HG03097 (cell line): ENCODE results near the gene LRMDA.

Source experiments
- ATAC-seq: cut with Tn5 transposase; IDR thresholded peaks from one replicate; pipeline ENCODE4 v1.9.1; 2021; ENCODE audit not compliant: unreplicated experiment, low FRiP score

Gene LRMDA

DNA sequence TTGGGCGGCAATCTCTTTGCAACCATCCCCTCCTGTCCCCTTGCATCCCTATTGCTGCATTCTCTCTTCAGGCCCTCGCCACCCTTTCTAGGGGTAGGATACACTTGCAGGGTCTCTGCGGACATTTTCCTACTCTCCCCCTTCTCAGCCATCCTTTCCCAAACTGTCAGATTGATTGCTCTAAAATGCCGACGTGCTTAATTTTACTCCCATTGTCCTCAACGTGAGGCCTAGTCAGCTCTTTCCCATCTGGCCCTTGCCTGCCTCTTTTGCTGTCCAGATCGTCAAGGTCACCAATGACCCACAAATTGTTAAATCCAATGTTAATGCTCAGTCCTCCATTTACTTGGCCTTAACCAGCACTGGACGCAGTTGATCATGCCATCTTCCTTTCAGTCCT lies 12.7 kb upstream of the LRMDA start:
- no peak for ATAC-seq

GRCh38 chr10:75422913-75423312 lies 8.5 kb upstream of the LRMDA start:
- no peak for ATAC-seq

GRCh38 chr10:75424571-75424970 lies 6.9 kb upstream of the LRMDA start:
- no peak for ATAC-seq

DNA sequence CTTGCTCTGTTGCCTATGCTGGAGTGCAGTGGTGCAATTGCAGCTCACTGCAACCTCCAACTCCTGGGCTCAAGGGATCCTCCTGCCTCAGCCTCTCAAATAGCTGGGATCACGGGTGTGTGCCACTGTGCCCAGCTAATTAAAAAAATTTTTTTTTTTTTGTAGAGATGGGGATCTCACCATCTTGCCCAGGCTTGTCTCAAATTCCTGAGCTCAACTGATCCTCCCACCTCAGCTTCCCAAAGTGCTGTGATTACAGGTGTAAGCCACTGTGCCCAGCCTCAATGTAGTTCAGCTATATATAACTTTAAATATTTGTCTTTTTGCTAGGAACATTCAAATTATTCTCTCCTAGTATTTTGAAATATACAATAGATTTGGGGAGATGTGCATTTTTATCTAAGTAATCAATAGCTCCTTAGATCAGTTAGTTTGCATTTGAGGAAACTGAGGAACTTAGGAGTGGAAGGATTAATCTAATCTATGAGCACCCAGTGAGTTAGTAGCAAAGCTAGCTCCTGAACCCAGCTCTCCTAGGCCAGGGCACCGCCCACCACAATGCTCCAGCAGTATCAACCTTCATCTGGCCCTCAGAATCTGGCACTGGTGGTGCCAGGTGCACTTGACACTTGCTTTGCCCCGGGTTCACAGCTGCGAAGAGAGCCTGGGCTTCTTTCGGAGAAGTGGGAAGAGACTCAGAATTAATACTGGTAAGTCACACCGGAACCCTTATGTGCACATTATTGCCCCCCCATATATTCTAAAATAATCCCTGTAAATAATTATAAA lies 5.9 kb upstream of the LRMDA start:
- no peak for ATAC-seq

GRCh38 chr10:75426880-75427279 lies 4.5 kb upstream of the LRMDA start:
- ATAC-seq, result no peak

GRCh38 chr10:75427951-75428350 lies 3.5 kb upstream of the LRMDA start:
- ATAC-seq, result no peak

- ATAC-seq, result no peak
These were observed 2.8 kb upstream of the LRMDA start for GRCh38 chr10:75428434-75429158.

DNA sequence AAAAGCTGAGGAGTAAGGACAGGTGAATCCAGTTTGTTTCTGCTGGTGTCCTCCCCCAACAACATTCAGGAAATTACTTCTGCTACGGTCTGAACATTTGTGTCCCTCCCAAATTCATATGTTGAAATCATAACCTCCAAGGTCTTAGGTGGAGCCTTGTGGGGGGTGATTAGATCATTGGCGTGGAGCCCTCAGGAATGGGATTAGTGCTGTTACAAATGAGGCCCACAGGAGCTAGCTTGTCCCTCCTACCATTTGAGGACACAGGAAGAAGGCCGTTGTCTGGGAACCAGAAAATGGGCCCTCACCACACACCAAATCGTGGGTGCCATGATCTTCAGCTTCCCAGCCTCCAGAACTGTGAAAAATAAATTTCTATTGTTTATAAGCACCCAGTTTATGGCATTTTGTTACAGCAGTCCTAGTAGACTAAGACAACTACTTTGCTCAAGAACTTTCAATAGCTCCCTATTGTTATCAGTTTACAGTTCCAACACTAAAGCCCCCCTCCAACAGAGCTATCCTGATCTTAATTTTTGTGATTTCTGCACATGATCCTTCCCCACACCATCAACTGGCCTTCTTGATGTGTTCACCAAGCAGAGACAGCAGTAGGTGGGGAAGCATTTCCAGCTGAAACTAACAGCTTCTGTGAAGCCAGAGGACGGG lies 2.1 kb upstream of the LRMDA start:
- ATAC-seq, result no peak

DNA sequence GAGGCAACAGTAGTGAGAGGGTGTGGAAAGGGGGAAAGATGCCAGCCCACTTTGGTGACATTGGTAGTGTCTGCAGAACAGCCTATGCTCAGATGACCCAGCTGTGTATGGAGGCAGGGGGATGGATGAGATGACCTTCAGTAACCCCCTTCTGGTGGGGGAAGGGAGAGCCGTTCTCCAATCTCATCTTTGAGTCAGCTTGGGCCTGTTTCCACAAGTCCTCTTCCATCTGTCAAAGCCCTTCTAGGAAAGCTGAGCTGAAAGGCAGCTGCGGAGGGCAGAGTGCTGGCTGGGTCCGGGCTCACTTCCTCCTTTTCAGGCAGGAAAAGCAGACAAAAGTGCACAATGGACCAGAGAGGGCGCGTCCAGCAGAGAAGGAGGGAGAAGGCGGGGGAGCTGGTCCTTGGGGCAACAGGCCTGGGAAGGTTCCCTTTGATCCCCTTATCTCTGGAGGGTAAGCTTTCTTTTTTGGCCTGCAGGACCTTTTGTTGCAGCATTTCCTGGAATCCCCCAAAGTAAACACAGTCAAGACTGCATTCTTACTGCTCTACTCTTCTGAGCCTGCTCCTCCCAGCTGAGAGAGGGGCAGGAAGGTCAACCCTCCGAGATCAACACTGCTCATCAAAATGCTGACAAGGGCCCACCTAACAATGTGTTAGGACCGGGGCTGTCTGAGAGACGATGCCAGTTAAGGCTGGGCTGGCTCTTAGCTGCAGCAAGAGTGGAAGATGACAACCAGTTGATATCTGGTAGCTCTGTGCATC lies 1.2 kb upstream of the LRMDA start:
- ATAC-seq, result no peak

DNA sequence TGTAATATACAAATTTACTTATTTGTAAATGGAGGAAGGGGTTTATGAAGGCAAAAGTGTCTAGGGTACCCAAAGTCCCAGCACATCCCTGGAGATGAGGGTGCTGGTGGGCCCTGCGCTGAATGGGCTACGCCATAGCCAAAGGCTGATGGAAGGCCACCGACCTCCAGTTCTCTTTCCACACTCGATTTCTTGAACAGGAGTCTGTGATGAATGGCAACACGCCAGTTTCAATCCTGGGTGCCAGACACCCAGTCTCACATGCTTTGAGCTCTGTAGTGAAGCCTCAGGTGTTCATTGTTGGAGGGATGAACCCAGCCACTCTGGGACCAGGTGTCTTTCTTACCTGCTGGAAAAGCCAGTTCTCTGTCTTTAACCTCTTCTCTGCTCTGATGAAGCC lies 752 bp downstream of the LRMDA start:
- ATAC-seq, result no peak

DNA sequence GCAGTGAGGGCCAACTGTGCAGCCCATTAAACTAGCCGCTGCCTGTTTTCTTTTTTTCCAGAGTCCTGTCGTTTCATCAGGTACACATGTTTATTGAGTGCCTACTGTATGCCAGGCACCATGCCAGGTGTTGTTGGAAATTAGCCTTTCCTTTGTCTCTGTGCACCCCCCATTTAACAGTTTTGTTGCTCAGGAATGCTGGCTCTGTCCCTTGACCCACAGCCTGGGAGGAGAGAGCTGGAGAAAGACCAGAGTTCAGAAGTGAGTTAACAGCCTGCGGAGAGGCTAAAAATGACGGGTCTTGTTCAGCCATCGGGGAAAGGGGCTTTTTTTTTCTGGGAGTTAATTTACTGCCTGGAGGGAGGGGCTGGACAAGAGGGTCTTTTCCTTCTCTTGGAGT lies 1.3 kb downstream of the LRMDA start:
- ATAC-seq, result no peak

DNA sequence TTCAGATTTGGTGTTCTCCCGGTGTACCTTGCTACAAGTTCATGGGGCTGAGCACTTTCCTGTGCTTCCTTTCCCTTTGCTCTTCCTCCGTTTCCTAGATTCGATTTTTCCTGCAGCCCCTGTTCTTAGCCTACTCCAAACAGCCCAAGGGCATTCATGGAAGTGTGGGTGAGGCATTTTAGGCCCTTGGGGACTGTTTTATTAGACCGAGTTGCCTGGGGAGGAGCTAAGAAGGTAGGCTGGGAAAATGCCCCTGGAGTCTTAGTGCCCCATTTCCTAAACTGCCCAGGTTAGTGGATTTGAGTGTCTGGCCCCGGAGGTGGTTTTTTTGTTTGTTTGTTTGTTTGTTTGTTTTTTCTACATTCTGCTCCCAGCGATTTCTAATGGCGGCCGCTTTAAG lies 1.8 kb downstream of the LRMDA start:
- ATAC-seq, result no peak

DNA sequence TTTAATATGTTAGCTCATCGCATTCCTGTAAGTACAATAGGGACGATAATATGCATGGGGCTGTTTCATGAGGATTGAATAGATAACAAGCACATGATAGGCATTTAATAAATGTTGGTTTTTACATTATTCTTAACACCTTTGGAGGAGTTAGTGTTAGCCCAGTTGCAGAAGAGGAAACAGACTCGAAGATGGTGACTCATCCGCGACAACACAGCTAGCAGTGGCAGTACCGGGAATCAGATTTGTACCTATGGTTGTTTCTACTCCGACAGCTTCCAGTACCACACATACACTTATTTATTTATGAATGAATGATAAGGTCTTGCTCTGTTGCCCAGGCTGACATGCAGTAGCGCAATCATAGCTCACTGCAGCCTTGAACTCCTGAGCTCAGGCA lies 2.9 kb downstream of the LRMDA start:
- no peak for ATAC-seq

GRCh38 chr10:75435291-75435690 lies 3.9 kb downstream of the LRMDA start:
- no peak for ATAC-seq

DNA sequence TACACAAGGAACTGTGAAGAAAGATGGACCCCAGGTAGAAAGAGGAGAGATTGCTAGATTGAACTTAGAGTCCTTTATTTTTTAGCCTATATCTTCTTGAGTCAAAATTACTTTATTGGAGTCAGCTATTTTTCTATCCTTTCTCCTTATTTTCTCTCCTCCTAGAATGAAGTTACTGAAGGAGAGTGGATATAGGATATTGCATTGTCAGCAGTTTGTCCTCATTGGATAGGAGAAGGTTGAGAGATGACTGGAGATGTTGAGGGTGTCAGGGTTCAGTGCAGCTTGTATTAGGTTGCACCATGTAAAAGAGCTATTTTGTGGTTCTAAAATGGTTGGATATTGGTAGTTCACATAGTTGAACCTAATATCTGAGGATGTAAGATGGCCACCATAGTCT lies 5.5 kb downstream of the LRMDA start:
- ATAC-seq, result no peak

- no peak for ATAC-seq
These were observed 6.3 kb downstream of the LRMDA start for GRCh38 chr10:75437693-75438092.

GRCh38 chr10:75438275-75438674 lies 6.9 kb downstream of the LRMDA start:
- ATAC-seq, result no peak

DNA sequence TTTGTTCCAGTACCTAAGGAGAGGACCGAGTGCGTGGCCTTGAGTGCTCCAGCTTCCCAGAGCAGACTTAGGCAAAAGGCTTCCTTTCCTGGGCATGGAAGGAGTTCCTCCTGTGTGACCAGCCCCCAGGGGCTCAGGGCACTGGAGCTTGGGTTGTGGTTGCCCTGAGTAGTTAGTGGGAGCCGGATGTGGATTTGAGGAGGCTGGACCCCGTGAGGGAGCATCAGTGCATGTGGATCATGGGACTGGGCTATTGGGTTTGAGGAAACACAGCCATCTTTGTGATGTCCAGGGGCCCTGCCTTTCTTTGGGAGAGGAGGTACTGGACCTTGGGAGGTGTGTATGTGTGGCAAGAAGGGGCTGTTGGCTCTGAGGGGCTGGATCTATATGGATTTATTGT lies 8.4 kb downstream of the LRMDA start:
- no peak for ATAC-seq

DNA sequence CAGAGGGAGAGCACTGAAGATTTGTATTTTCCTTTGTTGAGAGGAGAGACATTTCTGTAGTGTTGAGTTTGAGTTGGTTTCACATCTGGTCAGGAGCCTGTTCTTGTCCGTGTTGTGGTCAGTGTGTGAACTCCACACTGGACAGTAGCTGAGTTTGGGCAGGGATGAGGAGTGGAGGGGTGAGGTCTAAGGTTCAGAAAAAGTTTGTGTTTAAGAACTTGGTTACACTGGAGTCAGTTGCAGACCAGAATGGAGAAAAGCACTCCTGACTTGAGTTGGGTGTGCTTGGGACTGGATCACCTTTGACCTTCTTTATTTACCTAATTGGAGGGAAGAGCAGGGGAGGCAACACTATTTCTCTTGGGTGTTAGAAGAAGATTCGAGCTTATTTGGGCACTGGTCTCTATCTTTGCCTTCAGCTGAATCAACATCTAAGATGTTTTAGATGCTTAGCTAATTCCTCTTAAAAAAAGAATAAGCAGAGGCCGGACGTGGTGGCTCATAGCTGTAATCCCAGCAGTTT lies 8.9 kb downstream of the LRMDA start:
- ATAC-seq, result no peak

GRCh38 chr10:75441196-75441595 lies 9.8 kb downstream of the LRMDA start:
- ATAC-seq, result no peak

GRCh38 chr10:75441682-75442081 lies 10.3 kb downstream of the LRMDA start:
- ATAC-seq, result no peak
